ENCODE data around the gene BCR.

BCR gene

GRCh38 chr22:23218053-23218866 is 38.0 kb downstream of the BCR start:
- FAIRE-seq, result no peak

- FAIRE-seq, result no peak
These were observed 38.5 kb downstream of the BCR start for GRCh38 chr22:23218867-23219251.

DNA sequence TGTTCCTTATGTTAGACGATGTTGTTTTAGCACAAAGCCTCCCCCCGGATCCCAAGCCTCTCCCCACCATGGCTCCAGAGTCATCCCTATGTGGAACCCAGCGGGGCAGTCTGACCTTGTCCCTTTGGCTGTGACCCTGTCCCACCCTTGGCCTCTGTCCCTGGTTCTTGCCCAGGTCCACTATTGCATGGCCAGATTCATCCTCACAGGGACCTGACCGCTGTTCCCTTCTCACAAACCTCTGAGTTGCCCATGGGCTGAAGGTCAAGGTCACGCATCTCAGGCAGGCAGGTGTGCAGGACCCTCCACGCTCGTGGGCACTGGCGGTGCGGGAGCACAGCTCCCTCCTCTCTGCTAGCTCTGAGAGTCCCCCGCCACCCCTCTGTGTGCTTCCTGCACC is 39.0 kb downstream of the BCR start:
- no peak for FAIRE-seq

- no peak for FAIRE-seq
These were observed 39.6 kb downstream of the BCR start for GRCh38 chr22:23219822-23220484.

- FAIRE-seq, result no peak
These were observed 40.4 kb downstream of the BCR start for GRCh38 chr22:23220485-23221350.

DNA sequence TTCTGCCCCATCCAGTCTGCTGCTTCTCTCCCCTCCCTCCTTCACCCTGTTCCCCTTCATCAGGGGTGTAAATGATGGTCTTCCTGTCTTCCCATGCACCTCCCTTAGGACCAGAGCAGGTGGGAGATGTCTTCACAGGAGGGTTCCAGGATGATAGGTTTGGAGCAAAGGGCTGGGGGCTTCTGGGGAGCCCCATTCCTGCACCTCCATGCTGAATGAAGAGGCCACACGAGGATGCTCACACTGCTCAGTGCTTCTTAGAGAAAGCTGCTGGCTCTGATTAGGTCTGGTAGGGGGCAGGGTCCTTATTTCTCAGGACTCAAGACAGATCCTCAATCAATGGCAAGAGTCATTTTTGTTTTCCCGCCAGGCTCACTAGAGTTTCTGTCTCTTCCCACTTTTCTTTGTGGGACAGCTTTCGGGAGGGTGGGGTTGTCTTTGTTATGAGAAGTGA is 41.1 kb downstream of the BCR start:
- no peak for FAIRE-seq

DNA sequence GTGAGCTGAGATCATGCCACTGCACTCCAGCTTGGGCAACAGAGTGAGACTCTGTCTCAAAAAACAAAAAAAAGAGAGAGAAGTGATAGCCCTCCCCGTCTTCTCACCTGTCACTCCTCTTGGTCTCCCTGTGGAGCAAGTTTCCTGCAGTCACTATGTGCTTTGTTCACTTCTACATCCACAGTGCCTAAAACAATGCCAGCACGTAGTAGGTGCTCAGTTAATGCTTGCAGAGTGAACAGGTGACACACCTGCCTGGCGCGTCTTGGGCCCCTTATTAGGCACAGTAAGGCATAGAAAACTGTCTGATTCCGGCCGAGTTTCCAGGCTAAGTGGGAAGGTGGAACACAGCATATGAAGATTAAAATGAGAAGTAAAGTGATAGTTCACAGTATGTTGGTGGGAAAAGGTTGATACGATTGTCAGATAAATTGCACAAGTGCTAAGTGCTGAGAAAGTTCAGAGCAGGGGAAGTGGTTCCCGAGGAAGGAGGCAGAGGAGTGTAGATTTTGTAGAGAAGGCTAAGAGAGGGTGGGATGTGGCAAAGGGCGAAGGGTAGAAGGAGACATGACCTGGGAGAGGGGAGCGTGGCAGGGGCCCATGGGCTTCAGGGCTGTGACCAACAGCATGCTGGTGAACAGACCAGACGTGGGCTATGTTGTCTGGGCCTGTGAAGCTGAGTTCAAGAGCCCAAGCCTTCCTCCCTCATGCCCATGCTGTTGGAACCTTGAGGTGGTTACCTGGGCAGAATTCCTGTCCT is 41.9 kb downstream of the BCR start:
- FAIRE-seq, result no peak

DNA sequence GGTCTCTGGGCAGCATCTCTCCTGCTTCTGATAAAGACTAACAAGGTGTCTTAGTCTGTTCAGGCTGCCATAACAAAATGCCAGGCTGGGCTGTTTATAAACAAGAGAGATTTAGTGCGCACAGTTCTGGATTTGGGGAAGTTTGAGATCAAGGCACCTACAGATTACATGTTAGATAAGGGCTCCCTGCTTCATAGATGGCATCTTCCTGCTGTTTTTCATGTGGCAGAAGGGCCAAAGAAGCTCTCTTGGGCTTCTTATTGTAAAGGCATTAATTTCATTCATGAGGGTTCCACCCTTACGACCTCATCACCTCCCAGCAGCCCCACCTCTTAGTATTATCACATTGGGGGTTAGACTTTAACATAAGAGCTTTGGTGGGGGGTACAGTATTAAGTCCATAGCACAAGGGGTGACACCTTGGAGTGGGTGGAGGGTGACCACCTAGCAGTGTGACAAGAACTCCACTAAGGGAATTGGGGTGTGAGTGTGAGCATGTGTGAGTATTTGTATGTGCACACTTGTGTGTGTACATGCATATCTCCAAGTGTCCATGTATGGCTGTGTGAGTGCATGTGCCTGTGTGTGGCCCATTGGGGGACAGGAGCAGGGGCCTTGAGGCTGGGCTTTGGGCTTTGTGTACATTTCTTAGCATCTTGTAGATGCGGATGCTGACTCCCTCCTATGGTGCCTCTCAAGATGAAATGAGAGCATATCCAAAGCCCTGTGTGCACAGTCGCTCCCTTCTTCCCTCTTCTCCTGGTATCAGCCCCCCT is 42.7 kb downstream of the BCR start:
- FAIRE-seq, result no peak

- no peak for FAIRE-seq
These were observed 43.4 kb downstream of the BCR start for GRCh38 chr22:23223569-23224317.

DNA sequence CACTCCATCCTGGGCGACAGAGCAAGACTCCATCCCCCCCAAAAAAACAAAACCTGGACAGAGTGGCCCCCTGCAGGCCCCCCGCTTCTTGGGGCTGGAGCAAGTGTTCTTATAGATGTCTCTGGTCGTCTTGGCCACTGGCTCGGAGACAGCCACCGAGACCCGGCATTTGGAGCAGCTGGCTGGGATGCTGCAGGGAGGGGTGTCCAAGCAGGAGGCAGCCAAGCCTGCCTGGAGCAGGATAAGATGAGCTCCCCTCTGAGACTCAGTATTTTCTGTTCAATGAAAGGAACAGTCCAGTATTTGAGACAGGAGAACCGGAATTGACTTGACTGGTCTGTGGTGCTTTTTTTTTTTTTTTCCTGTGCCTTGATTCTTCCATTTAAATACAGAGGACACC is 44.5 kb downstream of the BCR start:
- no peak for FAIRE-seq

DNA sequence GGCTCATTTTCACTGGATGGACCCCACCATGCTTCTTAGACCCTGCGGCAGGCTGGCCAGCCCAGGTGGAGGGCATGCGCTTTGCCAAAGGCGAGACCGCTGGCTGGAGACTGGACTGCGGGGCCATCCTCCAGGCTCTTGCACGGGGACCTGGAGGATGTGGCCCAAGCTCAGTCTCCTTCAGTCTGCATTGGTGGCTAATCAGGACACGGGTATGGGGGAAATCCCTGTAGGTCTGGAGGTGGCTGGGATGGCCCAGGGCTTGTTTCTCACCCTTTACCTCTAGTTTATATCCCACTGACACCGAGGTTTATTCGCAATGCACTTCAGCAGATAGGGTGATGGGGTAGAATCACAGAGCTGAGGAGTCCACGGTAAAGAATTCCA is 45.0 kb downstream of the BCR start:
- no peak for FAIRE-seq

- no peak for FAIRE-seq
These were observed 45.6 kb downstream of the BCR start for GRCh38 chr22:23225724-23226496.

- no peak for FAIRE-seq
These were observed 46.2 kb downstream of the BCR start for GRCh38 chr22:23226497-23226850.

DNA sequence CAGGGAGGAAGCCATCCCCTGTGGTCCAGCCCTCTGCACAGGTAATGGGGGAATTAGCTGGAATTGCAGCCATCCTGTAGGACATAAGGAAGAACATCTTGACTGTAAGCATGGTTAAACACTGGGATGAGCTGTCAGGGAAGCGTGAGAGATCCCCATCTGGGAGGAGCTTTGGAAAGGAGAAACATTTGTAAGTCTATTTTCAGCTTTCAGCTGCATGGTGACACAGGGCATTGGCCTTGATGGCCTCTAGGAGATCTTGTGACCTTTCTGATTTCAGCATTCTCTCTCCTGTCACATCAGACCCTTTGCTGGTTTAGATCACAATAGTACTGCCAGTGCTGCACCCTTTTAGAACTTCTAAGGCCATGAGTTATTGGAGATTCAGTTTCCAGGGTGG is 47.1 kb downstream of the BCR start:
- FAIRE-seq, result no peak

DNA sequence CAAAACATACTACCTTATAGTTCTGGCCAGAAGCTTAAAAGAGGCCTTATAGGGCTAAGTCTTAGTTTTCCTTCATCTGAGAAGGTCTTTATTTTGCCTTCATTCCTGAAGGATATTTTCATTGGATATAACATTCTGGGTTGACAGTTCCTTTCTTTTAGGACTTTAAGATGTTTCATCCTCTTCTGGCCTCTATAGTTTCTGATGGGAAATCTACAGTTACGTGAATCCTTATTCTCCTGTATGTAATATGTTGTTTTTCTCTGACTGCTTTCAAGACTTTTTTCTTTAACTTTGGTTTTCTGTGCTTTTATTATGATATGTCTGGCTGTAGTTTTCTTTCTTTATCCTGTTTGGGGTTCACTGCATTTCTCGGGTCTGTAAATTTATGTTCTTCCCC is 48.2 kb downstream of the BCR start:
- FAIRE-seq, result no peak

GRCh38 chr22:23229646-23230045 is 49.3 kb downstream of the BCR start:
- FAIRE-seq, result no peak

GRCh38 chr22:23230348-23231068 is 50.2 kb downstream of the BCR start:
- FAIRE-seq, result no peak

- no peak for FAIRE-seq
These were observed 51.3 kb downstream of the BCR start for GRCh38 chr22:23231471-23232093.
